Stimulated activated naive CD8-positive, alpha-beta T cell treated with anti-CD3 and anti-CD28 coated beads, Interleukin-15, amount 100 ng/mL, for 72 hours (primary cell): Measurements from ENCODE around the gene HS2ST1.
"Not testable (repeated sequence)": the region's sequence is repeated elsewhere in the genome, so short reads cannot be mapped to it uniquely, and the experiment has no call there.

Experiments used
- ATAC-seq: fragments of 150-1000 bp; cut with Tn5 transposase; 2 replicates; pipeline ENCODE4 v1.10.0; 2021; ENCODE audit warnings: mild to moderate bottlenecking, moderate library complexity
- DNase-seq, 2 donors: peaks; one replicate each; pipeline ENCODE4 v3.0.0; 2021 to 2022
- H3K27ac Mint-ChIP-seq, 2 donors: one replicate each; pipeline ENCODE4 v1.8.0; 2022; ENCODE audit warnings: mild to moderate bottlenecking in 2 of 2, mixed read lengths in 2 of 2, moderate library complexity in 2 of 2
- H3K27me3 Mint-ChIP-seq: one replicate; pipeline ENCODE4 v1.8.0; 2022; ENCODE audit warnings: mixed read lengths
- H3K4me1 Mint-ChIP-seq: one replicate; pipeline ENCODE4 v1.8.0; 2022; ENCODE audit warnings: mild to moderate bottlenecking, mixed read lengths
- H3K4me3 Mint-ChIP-seq, 2 donors: one replicate each; pipeline ENCODE4 v1.8.0; 2022; ENCODE audit warnings: mild to moderate bottlenecking in 2 of 2, mixed read lengths in 2 of 2, moderate library complexity in 1 of 2
- H3K9me3 Mint-ChIP-seq, 2 donors: one replicate each; pipeline ENCODE4 v1.8.0; 2022; ENCODE audit warnings: mixed read lengths in 2 of 2

HS2ST1 gene

DNA sequence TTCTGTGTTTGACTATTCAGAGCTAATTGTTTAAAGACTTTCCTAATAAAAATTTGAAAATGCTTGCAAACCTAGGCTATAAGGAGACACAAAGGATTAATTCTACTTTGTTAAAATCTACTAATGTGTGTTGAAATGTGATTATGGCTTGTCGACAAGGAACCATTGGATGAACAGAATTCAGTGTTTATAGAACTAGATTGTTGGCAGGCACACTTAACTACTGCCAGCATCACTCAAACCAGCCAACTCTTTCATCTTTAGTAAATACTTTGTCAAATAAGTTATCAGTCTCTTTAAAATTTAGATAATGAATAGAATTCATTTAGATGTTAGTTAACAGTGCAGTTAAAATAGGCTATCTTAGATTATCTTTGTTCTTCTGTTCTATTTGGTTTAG is 27.6 kb downstream of the HS2ST1 start:
- peaks cover 5% of the 10 kb centered on the region for H3K4me1 Mint-ChIP-seq
- H3K4me3 Mint-ChIP-seq, result no peak overlapping the region
- H3K27me3 Mint-ChIP-seq, result no peaks in the 10 kb centered on the region
- ATAC-seq (no peak), DNase-seq (no peak)
- no peaks in the 10 kb centered on the region for H3K9me3 Mint-ChIP-seq
- no peak overlapping the region for H3K27ac Mint-ChIP-seq

- H3K27me3 Mint-ChIP-seq, result no peaks in the 10 kb centered on the region
- H3K27ac Mint-ChIP-seq, result no peak overlapping the region
- ATAC-seq (no peak), DNase-seq (no peak)
- H3K4me1 Mint-ChIP-seq, result peaks cover 5% of the 10 kb centered on the region
- no peaks in the 10 kb centered on the region for H3K9me3 Mint-ChIP-seq
- no peak overlapping the region for H3K4me3 Mint-ChIP-seq
These were observed 28.3 kb downstream of the HS2ST1 start for GRCh38 chr1:86942743-86943142.

GRCh38 chr1:86948212-86948611 is 33.8 kb downstream of the HS2ST1 start:
- Mint-ChIP-seq H3K27me3 (no peaks in the 10 kb centered on the region), H3K27ac (no peak overlapping the region), H3K4me3 (no peak overlapping the region), H3K9me3 (no peaks in the 10 kb centered on the region), H3K4me1 (no peaks in the 10 kb centered on the region)
- ATAC-seq, result no peak
- no peak for DNase-seq

DNA sequence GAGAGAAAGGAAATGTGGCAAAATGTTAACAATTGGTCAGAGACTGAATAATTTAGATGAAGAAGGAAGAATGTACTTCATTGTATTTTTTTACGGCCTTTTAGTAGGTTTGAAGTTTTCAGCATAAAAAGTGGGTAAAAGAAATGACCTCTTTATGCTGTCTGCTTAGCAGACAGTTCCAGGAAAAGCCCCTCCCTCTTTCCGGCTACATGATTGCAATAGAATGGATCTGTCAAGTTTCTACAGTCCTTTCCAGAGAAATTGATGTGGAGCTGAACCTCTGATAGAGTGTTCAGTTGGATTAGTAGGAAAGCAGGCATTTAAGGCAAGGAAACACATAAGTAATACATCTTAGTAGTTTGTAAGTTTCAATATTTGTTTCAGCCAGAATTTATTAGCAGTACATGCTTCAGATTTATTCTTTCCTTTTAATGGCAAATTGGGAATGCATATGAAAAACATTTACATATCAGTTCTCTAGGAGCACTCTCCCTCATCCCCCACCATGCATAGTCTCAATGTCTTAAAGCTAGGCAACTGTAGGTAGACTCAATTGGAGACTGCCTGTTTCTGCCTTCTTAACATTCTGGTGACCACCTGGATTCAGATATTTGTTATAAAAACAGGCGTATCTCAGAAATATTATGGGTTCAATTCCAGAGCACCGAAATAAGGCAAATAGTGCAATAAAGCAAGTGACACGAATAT is 36.4 kb downstream of the HS2ST1 start:
- no peak for DNase-seq
- H3K4me3 Mint-ChIP-seq, result no peak overlapping the region
- peaks cover 6% of the 10 kb centered on the region for H3K4me1 Mint-ChIP-seq
- H3K27ac Mint-ChIP-seq, result no peak overlapping the region
- H3K27me3 Mint-ChIP-seq, result no peaks in the 10 kb centered on the region
- H3K9me3 Mint-ChIP-seq, result no peaks in the 10 kb centered on the region
- ATAC-seq, result no peak

- ATAC-seq, result no peak
- Mint-ChIP-seq H3K27ac (no peak overlapping the region), H3K4me1 (peaks cover 6% of the 10 kb centered on the region), H3K9me3 (no peaks in the 10 kb centered on the region), H3K4me3 (no peak overlapping the region), H3K27me3 (no peaks in the 10 kb centered on the region)
- DNase-seq, result no peak
These were observed 37.0 kb downstream of the HS2ST1 start for GRCh38 chr1:86951430-86951829.

GRCh38 chr1:86953167-86953566 is 38.7 kb downstream of the HS2ST1 start:
- Mint-ChIP-seq H3K4me1 (peaks cover 6% of the 10 kb centered on the region), H3K27ac (no peak overlapping the region), H3K4me3 (no peak overlapping the region), H3K27me3 (no peaks in the 10 kb centered on the region), H3K9me3 (no peaks in the 10 kb centered on the region)
- DNase-seq (no peak), ATAC-seq (no peak)

GRCh38 chr1:86955678-86956077 is 41.2 kb downstream of the HS2ST1 start:
- ATAC-seq, result no peak
- H3K9me3 Mint-ChIP-seq, result no peaks in the 10 kb centered on the region
- no peak for DNase-seq
- no peak overlapping the region for H3K27ac Mint-ChIP-seq
- H3K27me3 Mint-ChIP-seq, result no peaks in the 10 kb centered on the region
- peaks cover 6% of the 10 kb centered on the region for H3K4me1 Mint-ChIP-seq
- no peak overlapping the region for H3K4me3 Mint-ChIP-seq

DNA sequence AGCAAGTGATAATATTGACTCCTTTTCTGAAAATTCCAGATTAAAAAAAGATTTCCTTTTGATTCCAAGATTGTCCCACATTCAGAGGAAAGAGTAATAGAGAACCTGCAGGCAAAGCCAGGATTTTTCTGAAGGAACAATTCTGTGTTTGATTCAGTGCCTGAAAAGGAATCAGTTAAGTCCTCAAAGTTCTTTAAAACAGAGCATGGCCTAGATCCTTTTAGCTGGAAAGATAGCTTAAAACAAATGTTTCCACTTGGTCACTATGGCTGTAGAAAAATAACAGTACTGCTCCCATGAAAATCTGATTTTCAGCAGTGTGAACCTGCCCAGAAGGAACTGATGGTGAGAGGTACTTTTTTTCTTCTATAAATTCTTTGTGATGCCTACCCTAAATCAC is 41.8 kb downstream of the HS2ST1 start:
- no peaks in the 10 kb centered on the region for H3K27me3 Mint-ChIP-seq
- ATAC-seq (no peak), DNase-seq (no peak)
- peaks cover 6% of the 10 kb centered on the region for H3K4me1 Mint-ChIP-seq
- H3K27ac Mint-ChIP-seq, result no peak overlapping the region
- no peak overlapping the region for H3K4me3 Mint-ChIP-seq
- no peaks in the 10 kb centered on the region for H3K9me3 Mint-ChIP-seq

GRCh38 chr1:86957221-86957620 is 42.8 kb downstream of the HS2ST1 start:
- H3K9me3 Mint-ChIP-seq, result no peaks in the 10 kb centered on the region
- no peak for ATAC-seq
- H3K4me1 Mint-ChIP-seq, result peaks cover 6% of the 10 kb centered on the region
- H3K27ac Mint-ChIP-seq, result no peak overlapping the region
- H3K4me3 Mint-ChIP-seq, result no peak overlapping the region
- H3K27me3 Mint-ChIP-seq, result no peaks in the 10 kb centered on the region
- no peak for DNase-seq

- H3K27ac Mint-ChIP-seq, result no peak overlapping the region
- H3K27me3 Mint-ChIP-seq, result no peaks in the 10 kb centered on the region
These were observed 46.1 kb downstream of the HS2ST1 start for GRCh38 chr1:86960548-86960947.

GRCh38 chr1:86963841-86964240 is 49.4 kb downstream of the HS2ST1 start:
- ATAC-seq, result peak; percentile 74
- H3K27me3 Mint-ChIP-seq, H3K4me3 Mint-ChIP-seq, DNase-seq, H3K4me1 Mint-ChIP-seq, H3K27ac Mint-ChIP-seq, H3K9me3 Mint-ChIP-seq: not testable (repeated sequence)

More at GRCh38 chr1:86960548-86960947, 46.1 kb downstream of the HS2ST1 start:
- ATAC-seq (no peak), DNase-seq (no peak)
- no peaks in the 10 kb centered on the region for H3K9me3 Mint-ChIP-seq
- H3K4me1 Mint-ChIP-seq, result no peaks in the 10 kb centered on the region
- H3K4me3 Mint-ChIP-seq, result no peak overlapping the region

DNA sequence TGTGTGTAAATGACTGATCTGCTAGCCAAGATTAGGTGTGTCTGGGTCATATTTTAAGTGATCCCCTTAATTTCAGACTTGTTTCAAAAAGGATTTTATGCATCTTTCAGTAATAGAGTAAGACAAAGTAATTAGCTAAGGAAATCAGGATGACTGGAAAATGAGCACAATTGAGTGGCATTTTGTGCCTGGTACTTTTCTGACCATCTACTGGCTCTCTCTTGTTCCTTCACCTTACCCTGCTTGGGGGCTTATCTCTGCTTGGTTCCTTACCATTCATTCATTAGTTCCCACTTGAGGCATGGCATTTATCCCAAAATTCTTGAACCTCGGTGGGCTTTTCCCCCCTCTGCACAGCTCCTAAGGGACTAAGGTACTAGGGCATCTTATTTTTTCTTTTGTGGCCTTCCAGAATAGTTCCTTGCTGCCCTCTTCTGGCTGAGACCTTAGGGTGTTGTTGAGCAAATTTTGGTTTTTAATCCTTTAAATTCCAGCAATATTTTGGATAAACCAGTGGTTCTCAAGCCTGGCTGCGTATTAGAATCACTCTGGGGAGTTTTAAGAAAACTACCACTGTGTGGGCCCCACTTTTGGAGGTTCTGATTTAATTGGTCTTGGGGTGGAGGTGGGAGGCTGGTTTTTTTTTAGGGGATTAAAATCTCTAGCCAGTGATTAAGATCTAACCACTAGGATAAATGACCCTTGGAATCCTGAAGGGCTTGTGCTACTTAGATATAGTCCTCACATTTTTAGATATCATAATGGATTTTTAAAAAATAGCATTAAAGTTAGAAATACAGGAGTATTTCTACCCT is 50.8 kb downstream of the HS2ST1 start:
- no peak overlapping the region for H3K4me3 Mint-ChIP-seq
- H3K9me3 Mint-ChIP-seq, result no peaks in the 10 kb centered on the region
- H3K27ac Mint-ChIP-seq, result no peak overlapping the region
- H3K4me1 Mint-ChIP-seq, result peaks cover 6% of the 10 kb centered on the region
- ATAC-seq (no peak), DNase-seq (peak in 1 of 2 donors; percentile 4)
- no peaks in the 10 kb centered on the region for H3K27me3 Mint-ChIP-seq

DNA sequence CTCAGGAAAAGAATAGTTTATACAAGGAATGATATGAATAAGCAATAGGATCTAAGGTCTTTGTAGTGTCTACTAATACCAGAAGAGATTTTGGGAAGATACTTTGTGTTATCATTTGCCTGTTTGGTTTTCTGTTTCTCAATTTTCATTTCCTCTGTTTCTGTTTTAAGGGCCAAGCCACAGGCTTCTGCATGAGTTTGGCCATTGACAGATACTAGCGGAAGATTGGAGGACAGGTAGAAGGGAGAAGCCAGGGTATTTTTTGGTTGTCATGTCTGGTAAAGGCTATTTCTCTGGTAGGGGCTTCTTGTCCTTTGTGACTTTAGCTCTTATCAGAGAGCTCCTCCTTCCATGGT is 51.4 kb downstream of the HS2ST1 start:
- Mint-ChIP-seq H3K9me3 (no peaks in the 10 kb centered on the region), H3K4me1 (peaks cover 6% of the 10 kb centered on the region), H3K27me3 (no peaks in the 10 kb centered on the region), H3K4me3 (no peak overlapping the region), H3K27ac (no peak overlapping the region)
- ATAC-seq, result no peak
- DNase-seq, result no peak

- peaks cover 6% of the 10 kb centered on the region for H3K4me1 Mint-ChIP-seq
- DNase-seq (no peak), ATAC-seq (no peak)
- no peaks in the 10 kb centered on the region for H3K9me3 Mint-ChIP-seq
- H3K27me3 Mint-ChIP-seq, result no peaks in the 10 kb centered on the region
- no peak overlapping the region for H3K4me3 Mint-ChIP-seq
- no peak overlapping the region for H3K27ac Mint-ChIP-seq
These were observed 56.5 kb downstream of the HS2ST1 start for GRCh38 chr1:86970938-86971337.

DNA sequence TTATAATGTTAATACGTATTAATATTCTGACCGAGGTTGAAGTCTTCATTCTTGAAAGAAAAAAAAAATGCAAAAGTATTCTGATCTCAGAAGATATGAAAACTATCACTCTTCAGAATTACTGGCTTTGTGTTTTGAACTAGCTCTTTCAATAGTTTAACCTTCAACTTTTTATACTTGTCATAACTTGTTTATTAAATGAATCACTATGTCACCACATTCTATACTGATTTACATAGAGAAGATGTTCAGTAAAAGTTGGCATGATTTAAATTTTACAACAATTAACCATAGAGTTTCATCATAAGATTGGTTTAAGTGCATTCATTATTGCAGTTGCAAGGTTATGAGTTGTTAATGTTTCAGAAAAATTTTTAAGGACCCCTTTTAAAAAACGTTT is 57.3 kb downstream of the HS2ST1 start:
- no peaks in the 10 kb centered on the region for H3K9me3 Mint-ChIP-seq
- peak overlapping the region in 1 of 2 donors; percentile 40 for H3K27ac Mint-ChIP-seq
- H3K4me1 Mint-ChIP-seq, result peaks cover 6% of the 10 kb centered on the region
- DNase-seq, result no peak
- no peak overlapping the region for H3K4me3 Mint-ChIP-seq
- ATAC-seq, result no peak
- H3K27me3 Mint-ChIP-seq, result no peaks in the 10 kb centered on the region

DNA sequence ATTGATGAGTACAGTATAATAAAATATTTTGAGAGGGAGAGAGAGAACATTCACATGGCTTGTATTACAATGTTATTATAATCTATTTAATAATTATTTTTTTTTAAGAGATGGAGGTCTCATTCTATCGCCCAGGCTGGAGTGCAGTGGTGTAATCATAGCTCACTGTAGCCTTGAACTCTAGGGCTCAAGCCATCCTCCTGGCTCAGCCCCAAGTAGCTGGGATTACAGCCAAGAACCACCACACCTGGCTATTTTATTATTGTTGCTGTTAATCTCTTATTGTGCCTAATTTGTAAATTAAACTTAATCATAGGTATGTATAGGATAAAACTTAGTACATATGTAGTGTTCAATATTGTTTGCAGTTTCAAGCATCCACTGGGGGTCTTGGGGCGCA is 57.8 kb downstream of the HS2ST1 start:
- ATAC-seq, result no peak
- H3K27ac Mint-ChIP-seq, result peak overlapping the region in 1 of 2 donors; percentile 40
- H3K27me3 Mint-ChIP-seq, result no peaks in the 10 kb centered on the region
- H3K4me3 Mint-ChIP-seq, result no peak overlapping the region
- DNase-seq, result no peak
- H3K4me1 Mint-ChIP-seq, result peaks cover 6% of the 10 kb centered on the region
- H3K9me3 Mint-ChIP-seq, result no peaks in the 10 kb centered on the region
